GM12865 (cell line): Measurements from ENCODE around the gene GPC3.
A peak's percentile ranks its signal among the peaks of the same experiment; 100 is the strongest.

Experiments
- DNase-seq: peaks from one replicate; pipeline ENCODE4 v3.0.0; 2010; ENCODE audit warnings: low read depth
- H3K4me3 ChIP-seq: 2 replicates; pipeline ENCODE4 v1.5.1; 2011; ENCODE audit warnings: mild to moderate bottlenecking, low read depth, low read length, control low read depth
- TF ChIP-seq, protein P1 (sequence below): IDR thresholded peaks from 2 replicates; pipeline ENCODE4 v1.5.1; 2011; ENCODE audit warnings: low read length, control low read depth, low read depth, inconsistent platforms; ENCODE audit not compliant: insufficient read depth; ENCODE audit errors: missing control alignments

The GPC3 gene

GRCh38 chrX:133794126-133794525 lies 191.3 kb downstream of the GPC3 start:
- H3K4me3 ChIP-seq: no peak overlapping the region
- no peak for DNase-seq
- TF ChIP-seq, protein P1, sequence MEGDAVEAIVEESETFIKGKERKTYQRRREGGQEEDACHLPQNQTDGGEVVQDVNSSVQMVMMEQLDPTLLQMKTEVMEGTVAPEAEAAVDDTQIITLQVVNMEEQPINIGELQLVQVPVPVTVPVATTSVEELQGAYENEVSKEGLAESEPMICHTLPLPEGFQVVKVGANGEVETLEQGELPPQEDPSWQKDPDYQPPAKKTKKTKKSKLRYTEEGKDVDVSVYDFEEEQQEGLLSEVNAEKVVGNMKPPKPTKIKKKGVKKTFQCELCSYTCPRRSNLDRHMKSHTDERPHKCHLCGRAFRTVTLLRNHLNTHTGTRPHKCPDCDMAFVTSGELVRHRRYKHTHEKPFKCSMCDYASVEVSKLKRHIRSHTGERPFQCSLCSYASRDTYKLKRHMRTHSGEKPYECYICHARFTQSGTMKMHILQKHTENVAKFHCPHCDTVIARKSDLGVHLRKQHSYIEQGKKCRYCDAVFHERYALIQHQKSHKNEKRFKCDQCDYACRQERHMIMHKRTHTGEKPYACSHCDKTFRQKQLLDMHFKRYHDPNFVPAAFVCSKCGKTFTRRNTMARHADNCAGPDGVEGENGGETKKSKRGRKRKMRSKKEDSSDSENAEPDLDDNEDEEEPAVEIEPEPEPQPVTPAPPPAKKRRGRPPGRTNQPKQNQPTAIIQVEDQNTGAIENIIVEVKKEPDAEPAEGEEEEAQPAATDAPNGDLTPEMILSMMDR: no peak

GRCh38 chrX:133793626-133794025 lies 191.8 kb downstream of the GPC3 start:
- DNase-seq: no peak
- no peak overlapping the region for H3K4me3 ChIP-seq
- TF ChIP-seq, protein P1: no peak

GRCh38 chrX:133792198-133792953 lies 193.0 kb downstream of the GPC3 start:
- no peak overlapping the region for H3K4me3 ChIP-seq
- TF ChIP-seq, protein P1: peak; percentile 92
- DNase-seq: peak; percentile 65

DNA sequence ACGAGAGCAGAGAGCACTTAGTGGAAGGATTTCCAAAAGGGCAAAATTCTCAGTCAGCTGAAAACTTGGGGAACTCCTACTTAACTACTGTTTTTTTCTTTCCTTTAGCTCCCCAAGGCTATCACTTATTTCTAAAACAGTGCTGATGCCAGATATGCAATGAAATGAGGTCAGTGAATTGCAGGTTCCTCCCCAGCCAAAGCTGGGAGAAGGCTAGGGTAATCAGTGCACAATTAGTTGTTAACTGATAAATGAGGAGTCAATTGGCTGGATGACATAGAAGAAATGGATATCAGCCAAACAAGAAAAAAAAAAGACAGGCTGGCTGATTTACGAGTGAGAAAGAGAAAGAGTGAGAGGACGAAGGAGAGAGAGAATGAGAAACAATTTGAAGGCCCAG lies 195.6 kb downstream of the GPC3 start:
- TF ChIP-seq, protein P1: no peak
- H3K4me3 ChIP-seq: no peak overlapping the region
- no peak for DNase-seq

DNA sequence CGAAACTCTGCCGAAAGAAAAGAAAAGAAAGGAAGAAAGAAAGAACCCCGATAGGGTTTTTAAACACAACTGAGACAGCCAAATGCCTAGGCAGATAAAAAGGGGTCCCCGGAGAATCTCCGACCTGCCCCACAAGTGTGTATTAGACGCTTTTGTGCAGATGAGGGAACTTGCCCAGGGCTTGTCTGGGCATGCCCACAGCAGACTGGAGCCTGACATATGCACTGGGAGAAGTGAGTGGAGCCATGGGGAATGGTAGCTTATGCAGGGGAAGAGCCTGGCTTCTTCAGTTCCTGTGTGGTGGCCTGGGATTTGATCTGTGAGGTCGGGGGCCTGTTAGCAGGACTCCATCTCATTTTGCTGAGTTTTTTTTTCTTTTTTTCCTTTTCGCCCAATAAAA lies 199.0 kb downstream of the GPC3 start:
- DNase-seq: no peak
- TF ChIP-seq, protein P1: no peak
- no peak overlapping the region for H3K4me3 ChIP-seq

- peak; percentile 26 for DNase-seq
- no peak overlapping the region for H3K4me3 ChIP-seq
- TF ChIP-seq, protein P1: no peak
Observed at GRCh38 chrX:133783274-133783673, 202.1 kb downstream of the GPC3 start.

DNA sequence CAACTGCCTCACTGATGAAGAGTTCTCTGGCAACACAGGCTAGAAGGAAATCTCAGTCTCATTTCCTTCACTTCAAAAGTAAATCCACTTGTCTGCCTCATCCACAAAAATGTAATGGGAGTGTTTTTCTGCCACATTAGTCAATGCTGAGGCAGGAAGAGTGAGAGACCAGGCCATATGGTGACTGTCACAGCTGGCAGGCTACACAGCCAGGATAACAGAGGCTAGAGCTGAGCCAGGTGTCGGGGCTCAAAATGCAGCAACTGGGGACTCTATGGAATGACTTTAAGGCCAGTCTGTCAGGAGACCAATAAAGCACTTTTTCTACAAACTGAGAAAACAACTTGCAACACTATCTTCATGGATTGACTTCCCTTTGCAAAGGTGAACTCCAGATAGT lies 204.2 kb downstream of the GPC3 start:
- H3K4me3 ChIP-seq: no peak overlapping the region
- TF ChIP-seq, protein P1: no peak
- DNase-seq: no peak
